ENCODE measurements around the gene KBTBD4. TPM values are rescaled to one million over a fixed set of nuclear protein-coding genes. Genes with fewer than 3 reads are reported as not detected.
A peak's percentile ranks its signal among the peaks of the same experiment; 100 is the strongest.
"Not testable (repeated sequence)": the region's sequence is repeated elsewhere in the genome, so short reads cannot be mapped to it uniquely, and the experiment has no call there.

The KBTBD4 gene
- total RNA-seq, 1 donor from 2014 or later: 32.9 TPM

DNA sequence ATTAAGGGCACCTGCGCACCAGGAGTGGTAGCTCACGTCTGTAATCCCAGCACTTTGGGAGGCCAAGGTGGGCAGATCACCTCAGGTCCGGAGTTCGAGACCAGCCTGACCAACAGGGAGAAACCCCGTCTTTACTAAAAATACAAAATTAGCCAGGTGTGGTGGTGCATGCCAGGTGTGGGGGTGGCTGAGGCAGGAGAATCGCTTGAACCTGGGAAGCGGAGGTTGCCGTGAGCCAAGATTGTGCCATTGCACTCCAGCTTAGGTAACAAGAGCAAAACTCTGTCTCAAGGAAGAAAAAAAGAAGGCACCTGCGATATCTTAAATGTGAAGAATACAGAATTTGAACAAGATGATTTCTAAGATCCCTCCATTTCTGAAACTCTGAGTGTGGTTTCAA is 52.7 kb downstream of the KBTBD4 start:
- not testable (repeated sequence) for DNase-seq (ENCODE audit: low read depth in 2 of 2)

GRCh38 chr11:47524291-47524874 is 54.4 kb downstream of the KBTBD4 start:
- DNase-seq (ENCODE audit: low read depth in 2 of 2): peak; percentile 35 to 40

DNA sequence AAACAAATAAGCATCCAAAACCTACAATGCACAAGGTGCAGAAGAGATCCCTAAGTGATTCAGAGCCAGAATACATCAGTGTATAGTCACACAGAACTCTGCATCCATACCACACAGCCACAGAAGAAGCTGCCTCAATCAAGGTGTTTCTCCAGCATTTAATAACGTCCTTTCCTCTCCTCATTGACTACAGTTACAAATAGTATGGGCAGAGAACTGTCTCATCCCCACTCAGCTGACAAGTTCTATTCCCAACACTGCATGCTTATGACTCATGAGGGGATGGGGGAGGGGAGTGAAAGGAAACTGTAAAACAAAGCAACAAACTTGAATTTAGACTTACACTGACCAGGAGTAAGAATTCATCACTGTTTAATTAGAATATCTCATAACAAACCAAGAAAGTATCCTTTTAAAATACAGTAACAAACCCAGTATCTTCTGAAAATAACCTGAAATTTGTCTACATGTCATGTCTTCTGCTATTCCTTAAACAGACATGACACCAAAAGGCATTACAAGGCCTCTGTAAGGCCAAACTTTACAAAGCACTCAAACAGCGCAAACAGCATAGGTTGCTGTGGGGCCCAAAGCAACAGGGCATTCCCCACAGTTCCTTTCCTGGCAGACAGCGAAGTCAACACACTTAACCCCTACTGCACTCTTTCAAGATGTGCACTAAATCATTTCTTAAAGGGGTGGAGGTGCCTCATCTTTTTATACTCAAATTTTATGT is 55.1 kb downstream of the KBTBD4 start:
- DNase-seq (ENCODE audit: low read depth in 2 of 2): peak; percentile 73 to 89

Other genes with a start within 250 kb of the KBTBD4 start
- not detected in 2 replicates for gene MYBPC3, start 226.3 kb downstream of the KBTBD4 start, total RNA-seq
- gene SPI1, start 200.4 kb downstream of the KBTBD4 start, total RNA-seq: not detected in 2 replicates
- gene SLC39A13, start 170.4 kb downstream of the KBTBD4 start, total RNA-seq: 33.3 and 51.0 TPM in 2 replicates
- 126 and 135 TPM in 2 replicates for gene PSMC3, start 152.5 kb downstream of the KBTBD4 start, total RNA-seq
- gene RAPSN, start 129.8 kb downstream of the KBTBD4 start, total RNA-seq: 0.20 TPM in 1 of 2 replicates, not detected in the other
- gene CELF1, start 25.8 kb downstream of the KBTBD4 start, total RNA-seq: 55.6 and 75.0 TPM in 2 replicates
- gene PTPMT1, start 13.4 kb downstream of the KBTBD4 start, total RNA-seq: 57.1 and 75.2 TPM in 2 replicates
- gene NDUFS3, start 104 bp upstream of the KBTBD4 start, total RNA-seq: 63.2 and 69.4 TPM in 2 replicates
- gene FAM180B, start 7.7 kb upstream of the KBTBD4 start, total RNA-seq: not detected in 2 replicates
- gene C1QTNF4, start 15.4 kb upstream of the KBTBD4 start, total RNA-seq: 0.22 and 0.40 TPM in 2 replicates
- 72.8 and 86.3 TPM in 2 replicates for gene MTCH2, start 63.6 kb upstream of the KBTBD4 start, total RNA-seq
- gene AGBL2, start 136.4 kb upstream of the KBTBD4 start, total RNA-seq: under 0.01 and 0.20 TPM in 2 replicates
- 21.8 and 45.8 TPM in 2 replicates for gene FNBP4, start 188.4 kb upstream of the KBTBD4 start, total RNA-seq

Data from lung microvascular endothelial cell (primary cell).